ENCODE measurements around the gene LDB1. TPM values are rescaled to one million over a fixed set of nuclear protein-coding genes. Genes with fewer than 3 reads are reported as not detected.

LDB1 gene
- total and polyA plus RNA-seq, 4 experiments from 2014 or later = 10.0 to 135 (median 89.8) TPM

- CTCF ChIA-PET (ENCODE audit: partially characterized antibody) = interaction anchor here (0.9 to 1.2 kb wide), 3 partner anchors 11 to 348 kb away, joined by 3 to 5 read pairs (median 3); no protein-coding TSS in a partner anchor
- Histone ChIP-seq H3K27ac (ENCODE audit: low read depth, low read length) (no peak overlapping the region), H3K9me3 (ENCODE audit: control insufficient read depth in 1 of 2, low read length in 2 of 2) (no peaks in the 10 kb centered on the region), H3K4me3 (ENCODE audit: low read length in 2 of 2) (no peak overlapping the region), H3K27me3 (ENCODE audit: insufficient read depth, low read length) (no peaks in the 10 kb centered on the region), H3K4me1 (ENCODE audit: insufficient read depth, low read length) (peaks cover 13% of the 10 kb centered on the region), H3K36me3 (ENCODE audit: insufficient read depth, low read length) (peaks cover 35% of the 10 kb centered on the region)
- H3K27ac Mint-ChIP-seq = peak overlapping the region in 4 of 7 donors; percentile 1 to 73 (median 50)
- H3K27me3 Mint-ChIP-seq = no peaks in the 10 kb centered on the region
- DNase-seq = no peak
- no peak overlapping the region for H3K4me3 Mint-ChIP-seq
- H3K9me3 Mint-ChIP-seq = no peaks in the 10 kb centered on the region
- intact Hi-C loops (cut with micrococcal nuclease) = no loop called here
- peaks cover 16 to 26% (median 18%) of the 10 kb centered on the region in 4 donors for H3K4me1 Mint-ChIP-seq
- peaks cover 32 to 77% of the 10 kb centered on the region in 2 donors for H3K36me3 Mint-ChIP-seq
- POLR2A ChIA-PET (ENCODE audit: partially characterized antibody) = interaction anchor here (0.6 kb wide), 1 partner anchor 12 kb away, joined by 3 read pairs; no protein-coding TSS in a partner anchor
These were observed 28.1 kb upstream of the LDB1 start for GRCh38 chr10:102148275-102148674.

GRCh38 chr10:102147561-102147960 is 27.4 kb upstream of the LDB1 start:
- H3K36me3 ChIP-seq (ENCODE audit: insufficient read depth, low read length) = peaks cover 35% of the 10 kb centered on the region

GRCh38 chr10:102146971-102147428 is 26.8 kb upstream of the LDB1 start:
- Histone ChIP-seq H3K9me3 (ENCODE audit: control insufficient read depth in 1 of 2, low read length in 2 of 2) (no peaks in the 10 kb centered on the region), H3K36me3 (ENCODE audit: insufficient read depth, low read length) (peaks cover 35% of the 10 kb centered on the region), H3K27ac (ENCODE audit: low read depth, low read length) (no peak overlapping the region), H3K4me3 (ENCODE audit: low read length in 2 of 2) (no peak overlapping the region), H3K4me1 (ENCODE audit: insufficient read depth, low read length) (peaks cover 6% of the 10 kb centered on the region), H3K27me3 (ENCODE audit: insufficient read depth, low read length) (no peaks in the 10 kb centered on the region)
- intact Hi-C loops (cut with micrococcal nuclease) = no loop called here
- DNase-seq = no peak
- ChIA-PET POLR2A (ENCODE audit: partially characterized antibody) (interaction anchor here (1.2 kb wide), 1 partner anchor 9 kb away, joined by 3 read pairs; no protein-coding TSS in a partner anchor), CTCF (ENCODE audit: partially characterized antibody) (interaction anchor here (0.9 to 1.3 kb wide), 3 partner anchors 15 to 23 kb away, joined by 3 to 7 read pairs (median 3); no protein-coding TSS in a partner anchor)
- Mint-ChIP-seq H3K9me3 (no peaks in the 10 kb centered on the region), H3K27ac (peak overlapping the region in 2 of 7 donors; percentile 36 to 87), H3K4me3 (no peak overlapping the region), H3K27me3 (no peaks in the 10 kb centered on the region), H3K36me3 (peaks cover 35 to 72% of the 10 kb centered on the region in 2 donors), H3K4me1 (peaks cover 7 to 13% (median 8%) of the 10 kb centered on the region in 4 donors)

More at GRCh38 chr10:102147561-102147960, 27.4 kb upstream of the LDB1 start:
- no peak for DNase-seq
- Mint-ChIP-seq H3K9me3 (no peaks in the 10 kb centered on the region), H3K4me3 (no peak overlapping the region), H3K27me3 (no peaks in the 10 kb centered on the region), H3K4me1 (peaks cover 9 to 19% (median 11%) of the 10 kb centered on the region in 4 donors), H3K27ac (peak overlapping the region in 4 of 7 donors; percentile 1 to 87 (median 28)), H3K36me3 (peaks cover 35 to 77% of the 10 kb centered on the region in 2 donors)
- CTCF ChIA-PET (ENCODE audit: partially characterized antibody) = interaction anchor here (0.9 to 1.1 kb wide), 2 partner anchors 10 to 22 kb away, joined by 3 read pairs; no protein-coding TSS in a partner anchor
- Histone ChIP-seq H3K9me3 (ENCODE audit: control insufficient read depth in 1 of 2, low read length in 2 of 2) (no peaks in the 10 kb centered on the region), H3K27me3 (ENCODE audit: insufficient read depth, low read length) (no peaks in the 10 kb centered on the region), H3K4me3 (ENCODE audit: low read length in 2 of 2) (no peak overlapping the region), H3K27ac (ENCODE audit: low read depth, low read length) (no peak overlapping the region), H3K4me1 (ENCODE audit: insufficient read depth, low read length) (peaks cover 6% of the 10 kb centered on the region)
- intact Hi-C loops (cut with micrococcal nuclease) = no loop called here
- POLR2A ChIA-PET (ENCODE audit: partially characterized antibody) = interaction anchor here (0.6 to 1.2 kb wide), 2 partner anchors 10 to 12 kb away, joined by 3 read pairs; no protein-coding TSS in a partner anchor

- no peaks in the 10 kb centered on the region for H3K27me3 Mint-ChIP-seq
- ChIA-PET CTCF (ENCODE audit: partially characterized antibody) (no interaction called here), POLR2A (ENCODE audit: partially characterized antibody) (no interaction called here)
- peaks cover 5% of the 10 kb centered on the region for H3K4me1 ChIP-seq (ENCODE audit: insufficient read depth, low read length)
- H3K4me3 ChIP-seq (ENCODE audit: low read length in 2 of 2) = no peak overlapping the region
- no peaks in the 10 kb centered on the region for H3K9me3 ChIP-seq (ENCODE audit: control insufficient read depth in 1 of 2, low read length in 2 of 2)
- H3K36me3 Mint-ChIP-seq = peaks cover 33 to 80% of the 10 kb centered on the region in 2 donors
- no peak overlapping the region for H3K4me3 Mint-ChIP-seq
- intact Hi-C loops (cut with micrococcal nuclease) = no loop called here
- H3K4me1 Mint-ChIP-seq = peaks cover 0 to 11% (median 8%) of the 10 kb centered on the region in 4 donors
- H3K27ac ChIP-seq (ENCODE audit: low read depth, low read length) = no peak overlapping the region
- no peaks in the 10 kb centered on the region for H3K27me3 ChIP-seq (ENCODE audit: insufficient read depth, low read length)
- peak overlapping the region in 1 of 7 donors; percentile 27 for H3K27ac Mint-ChIP-seq
- H3K36me3 ChIP-seq (ENCODE audit: insufficient read depth, low read length) = peaks cover 58% of the 10 kb centered on the region
- H3K9me3 Mint-ChIP-seq = peaks cover 0 to 2% (median 0%) of the 10 kb centered on the region in 8 donors
- DNase-seq = no peak
These were observed 21.5 kb upstream of the LDB1 start for GRCh38 chr10:102141583-102142107.

GRCh38 chr10:102140913-102141540 is 20.9 kb upstream of the LDB1 start:
- intact Hi-C loops (cut with micrococcal nuclease) = no loop called here
- CTCF ChIA-PET (ENCODE audit: partially characterized antibody) = no interaction called here
- H3K9me3 Mint-ChIP-seq = peaks cover 0 to 2% (median 0%) of the 10 kb centered on the region in 8 donors
- peaks cover 33 to 77% of the 10 kb centered on the region in 2 donors for H3K36me3 Mint-ChIP-seq
- POLR2A ChIA-PET (ENCODE audit: partially characterized antibody) = no interaction called here
- peaks cover 3 to 16% (median 12%) of the 10 kb centered on the region in 4 donors for H3K4me1 Mint-ChIP-seq
- Histone ChIP-seq H3K27me3 (ENCODE audit: insufficient read depth, low read length) (no peaks in the 10 kb centered on the region), H3K4me1 (ENCODE audit: insufficient read depth, low read length) (peaks cover 10% of the 10 kb centered on the region), H3K36me3 (ENCODE audit: insufficient read depth, low read length) (peaks cover 58% of the 10 kb centered on the region), H3K9me3 (ENCODE audit: control insufficient read depth in 1 of 2, low read length in 2 of 2) (no peaks in the 10 kb centered on the region), H3K4me3 (ENCODE audit: low read length in 2 of 2) (no peak overlapping the region), H3K27ac (ENCODE audit: low read depth, low read length) (no peak overlapping the region)
- H3K27ac Mint-ChIP-seq = peak overlapping the region in 4 of 7 donors; percentile 27 to 47 (median 37)
- H3K4me3 Mint-ChIP-seq = no peak overlapping the region
- DNase-seq = no peak
- no peaks in the 10 kb centered on the region for H3K27me3 Mint-ChIP-seq

- H3K36me3 Mint-ChIP-seq = peaks cover 33 to 75% of the 10 kb centered on the region in 2 donors
- Histone ChIP-seq H3K4me3 (ENCODE audit: low read length in 2 of 2) (no peak overlapping the region), H3K27ac (ENCODE audit: low read depth, low read length) (no peak overlapping the region), H3K9me3 (ENCODE audit: control insufficient read depth in 1 of 2, low read length in 2 of 2) (no peaks in the 10 kb centered on the region), H3K36me3 (ENCODE audit: insufficient read depth, low read length) (peaks cover 58% of the 10 kb centered on the region), H3K27me3 (ENCODE audit: insufficient read depth, low read length) (no peaks in the 10 kb centered on the region), H3K4me1 (ENCODE audit: insufficient read depth, low read length) (peaks cover 17% of the 10 kb centered on the region)
- H3K27ac Mint-ChIP-seq = peak overlapping the region in 1 of 7 donors; percentile 42
- ChIA-PET POLR2A (ENCODE audit: partially characterized antibody) (interaction anchor here (2.1 kb wide), 1 partner anchor 12 kb away, joined by 8 read pairs; the partner anchor contains the start of gene NOLC1), CTCF (ENCODE audit: partially characterized antibody) (interaction anchor here (0.6 to 1.0 kb wide), 2 partner anchors 12 to 67 kb away, joined by 3 read pairs; partner anchors contain the start of gene NOLC1)
- no peak for DNase-seq
- intact Hi-C loops (cut with micrococcal nuclease) = no loop called here
- no peak overlapping the region for H3K4me3 Mint-ChIP-seq
- H3K9me3 Mint-ChIP-seq = peaks cover 0 to 2% (median 0%) of the 10 kb centered on the region in 8 donors
- H3K4me1 Mint-ChIP-seq = peaks cover 8 to 24% (median 18%) of the 10 kb centered on the region in 4 donors
- H3K27me3 Mint-ChIP-seq = no peaks in the 10 kb centered on the region
These were observed 20.1 kb upstream of the LDB1 start for GRCh38 chr10:102140218-102140617.
